ENCODE measurements around the gene MPHOSPH6. TPM values are rescaled to one million over a fixed set of nuclear protein-coding genes. Genes with fewer than 3 reads are reported as not detected.
"Not testable (repeated sequence)": the region's sequence is repeated elsewhere in the genome, so short reads cannot be mapped to it uniquely, and the experiment has no call there.

The MPHOSPH6 gene, protein sequence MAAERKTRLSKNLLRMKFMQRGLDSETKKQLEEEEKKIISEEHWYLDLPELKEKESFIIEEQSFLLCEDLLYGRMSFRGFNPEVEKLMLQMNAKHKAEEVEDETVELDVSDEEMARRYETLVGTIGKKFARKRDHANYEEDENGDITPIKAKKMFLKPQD
- 14.3 and 17.1 TPM in 2 replicates for total RNA-seq

DNA sequence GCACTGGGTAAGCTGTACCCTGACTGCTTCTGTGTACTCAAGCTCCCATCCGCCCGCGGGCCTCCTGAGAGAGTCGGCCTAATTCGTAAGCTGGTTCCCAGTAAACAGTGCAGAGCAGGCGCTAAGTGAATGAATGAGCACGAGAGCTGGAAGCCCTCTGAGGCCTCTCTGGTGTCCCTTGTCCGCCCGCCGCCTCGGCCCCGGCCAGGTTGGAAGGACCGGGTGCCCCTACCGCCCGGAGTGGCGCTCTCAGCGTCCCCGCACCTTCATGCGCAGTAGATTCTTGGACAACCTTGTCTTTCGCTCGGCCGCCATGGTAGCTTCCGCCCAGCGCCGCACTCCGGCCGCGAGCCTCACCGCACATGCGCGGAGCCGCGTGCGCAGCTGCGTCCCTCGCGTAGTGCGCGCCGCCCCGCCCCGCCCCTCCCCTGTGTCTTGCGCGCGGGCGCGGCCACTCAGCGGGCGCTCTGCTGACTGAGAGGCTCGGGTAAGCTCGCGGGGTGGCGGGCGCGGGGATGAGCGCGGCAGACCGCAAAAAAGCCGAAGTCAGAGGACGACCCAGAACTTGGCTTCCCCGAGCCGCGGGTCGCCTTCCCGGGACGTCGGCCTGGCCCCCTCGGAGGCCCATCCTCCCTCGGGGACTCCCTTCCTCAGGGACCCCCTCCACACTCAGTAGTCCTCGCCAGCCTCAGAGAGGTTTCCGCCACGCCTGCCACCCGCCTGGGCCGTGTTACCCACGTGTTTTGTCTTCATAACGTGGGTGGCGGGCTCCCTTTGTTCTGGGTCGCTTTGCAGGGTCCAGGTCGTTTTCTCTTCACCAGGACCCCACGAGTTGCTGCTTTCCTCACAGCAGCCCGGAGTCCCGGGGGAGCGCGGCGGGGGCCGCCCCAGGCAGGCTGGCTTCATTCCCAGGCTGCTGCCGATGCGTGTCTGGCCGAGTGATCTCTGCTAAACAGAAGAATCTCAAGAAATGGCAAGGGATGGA, at the start of gene MPHOSPH6:
TSS of gene MPHOSPH6 (minus strand) at position 364 of the 985 bp plus-strand sequence. CDS start at position 315, 49 bp downstream.
- DNase-seq (ENCODE audit: low read depth in 2 of 2): peak; percentile 75 to 93

DNA sequence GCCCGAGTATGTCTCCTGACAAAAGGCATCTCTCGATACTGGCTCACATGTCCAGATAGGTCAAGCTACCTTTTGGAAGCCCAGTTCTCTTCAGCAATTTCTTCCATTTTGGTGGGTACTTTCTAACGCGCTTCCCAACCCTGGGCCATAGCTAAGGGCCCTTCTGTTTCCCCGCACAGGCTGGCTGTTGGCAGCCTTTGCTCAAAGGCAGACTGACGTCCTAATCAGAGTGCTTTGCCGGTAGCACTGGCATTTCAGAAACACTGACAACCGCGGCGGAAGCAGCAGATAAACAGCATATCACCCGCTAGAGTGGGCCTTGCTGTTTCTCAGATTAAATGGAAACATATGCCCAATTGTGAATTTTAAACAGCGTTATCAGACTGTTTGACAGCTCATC, 49.3 kb upstream of the MPHOSPH6 start:
- DNase-seq (ENCODE audit: low read depth in 2 of 2): no peak

DNA sequence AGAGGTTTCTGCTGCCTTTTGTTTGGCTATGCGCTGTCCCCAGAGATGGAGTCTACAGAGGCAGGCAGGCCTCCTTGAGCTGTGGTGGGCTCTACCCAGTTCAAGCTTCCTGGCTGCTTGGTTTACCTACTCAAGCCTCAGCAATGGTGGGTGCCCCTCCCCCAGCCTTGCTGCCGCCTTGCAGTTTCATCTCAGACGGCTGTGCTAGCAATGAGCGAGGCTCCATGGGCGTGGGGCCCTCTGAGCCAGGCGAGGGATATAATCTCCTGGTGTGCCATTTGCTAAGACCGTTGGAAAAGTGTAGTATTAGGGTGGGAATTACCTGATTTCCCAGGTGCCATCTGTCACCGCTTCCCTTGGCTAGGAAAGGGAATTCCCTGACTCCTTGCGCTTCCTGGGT, 39.3 kb upstream of the MPHOSPH6 start:
- DNase-seq (ENCODE audit: low read depth in 2 of 2): not testable (repeated sequence)

DNA sequence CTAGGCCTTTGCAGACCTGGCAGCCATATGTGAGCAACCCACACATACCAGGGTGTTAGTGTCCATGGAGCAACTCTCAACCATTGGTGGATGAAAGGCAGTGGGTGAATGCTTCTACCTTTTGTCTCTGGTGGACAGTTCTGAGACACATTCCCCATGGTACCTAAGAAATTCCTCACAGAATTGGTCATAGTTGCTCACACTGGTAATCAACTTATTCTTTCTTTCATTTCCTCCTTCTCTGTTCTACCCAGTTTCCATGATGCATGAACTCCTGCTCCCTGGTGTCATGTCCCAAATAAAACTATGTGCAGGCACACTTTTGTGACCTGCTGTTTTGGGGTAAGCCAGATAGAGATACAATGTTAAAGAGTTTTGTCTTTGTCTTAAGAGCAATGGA, 33.2 kb upstream of the MPHOSPH6 start:
- no peak for DNase-seq (ENCODE audit: low read depth in 2 of 2)

DNA sequence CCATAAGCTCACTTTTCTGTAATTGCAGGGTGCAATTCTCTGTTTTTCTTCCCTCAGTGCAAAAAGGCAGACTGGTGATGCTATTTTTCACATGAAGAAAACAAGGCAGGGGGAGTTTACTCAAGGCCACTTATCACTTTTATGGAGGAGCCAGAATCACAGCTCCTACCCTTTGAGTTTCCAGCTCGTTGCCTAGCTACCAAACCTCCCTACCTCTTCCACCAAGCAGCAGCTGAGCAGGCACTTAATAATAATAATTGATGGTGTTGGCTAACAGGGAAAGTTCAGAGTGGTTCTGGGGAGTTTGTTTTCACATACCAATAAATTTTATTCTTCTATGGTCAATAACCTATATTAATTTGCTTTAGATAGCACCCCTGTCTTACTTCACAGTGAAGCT, 31.9 kb upstream of the MPHOSPH6 start:
- no peak for DNase-seq (ENCODE audit: low read depth in 2 of 2)

DNA sequence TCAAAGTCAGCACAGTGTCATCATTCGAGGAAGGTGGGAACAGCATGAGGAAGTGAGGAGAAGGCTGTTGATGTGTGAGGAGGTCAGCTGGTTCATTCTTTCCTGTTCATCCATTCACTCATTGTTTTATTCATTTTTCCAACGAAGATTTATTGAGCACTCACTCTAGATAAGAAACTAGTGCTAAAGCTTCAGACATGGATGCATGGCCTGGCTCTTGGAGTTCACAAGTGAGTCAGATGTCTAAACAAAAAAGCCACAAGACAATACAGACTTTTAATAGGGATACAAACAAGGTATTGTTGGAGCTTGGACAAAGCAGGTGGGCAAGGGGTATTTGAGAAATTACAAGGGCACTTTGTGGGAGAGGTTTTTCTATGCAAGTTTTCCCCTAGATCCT, 31.3 kb upstream of the MPHOSPH6 start:
- DNase-seq (ENCODE audit: low read depth in 2 of 2): peak in 1 of 2 donors; percentile 10

DNA sequence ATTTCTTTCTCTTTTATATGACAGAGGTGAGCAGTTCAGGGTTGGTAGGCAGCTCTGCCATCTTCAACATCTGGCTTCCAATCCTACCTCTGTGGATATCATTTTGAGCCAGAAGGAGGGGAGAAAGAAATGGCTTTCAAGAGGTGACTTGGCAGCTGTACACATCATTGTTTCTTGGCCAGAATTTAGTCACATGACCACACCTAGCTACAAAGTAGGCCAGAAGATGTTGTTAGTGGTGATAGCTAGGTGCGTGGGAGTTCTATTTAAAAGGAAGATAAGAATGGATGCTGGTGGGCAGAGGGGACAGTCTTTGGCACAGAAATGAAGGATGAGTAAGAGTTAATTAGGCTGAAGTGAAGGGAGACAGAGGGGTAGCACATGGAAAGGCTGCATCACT, 29.2 kb upstream of the MPHOSPH6 start:
- no peak for DNase-seq (ENCODE audit: low read depth in 2 of 2)

DNA sequence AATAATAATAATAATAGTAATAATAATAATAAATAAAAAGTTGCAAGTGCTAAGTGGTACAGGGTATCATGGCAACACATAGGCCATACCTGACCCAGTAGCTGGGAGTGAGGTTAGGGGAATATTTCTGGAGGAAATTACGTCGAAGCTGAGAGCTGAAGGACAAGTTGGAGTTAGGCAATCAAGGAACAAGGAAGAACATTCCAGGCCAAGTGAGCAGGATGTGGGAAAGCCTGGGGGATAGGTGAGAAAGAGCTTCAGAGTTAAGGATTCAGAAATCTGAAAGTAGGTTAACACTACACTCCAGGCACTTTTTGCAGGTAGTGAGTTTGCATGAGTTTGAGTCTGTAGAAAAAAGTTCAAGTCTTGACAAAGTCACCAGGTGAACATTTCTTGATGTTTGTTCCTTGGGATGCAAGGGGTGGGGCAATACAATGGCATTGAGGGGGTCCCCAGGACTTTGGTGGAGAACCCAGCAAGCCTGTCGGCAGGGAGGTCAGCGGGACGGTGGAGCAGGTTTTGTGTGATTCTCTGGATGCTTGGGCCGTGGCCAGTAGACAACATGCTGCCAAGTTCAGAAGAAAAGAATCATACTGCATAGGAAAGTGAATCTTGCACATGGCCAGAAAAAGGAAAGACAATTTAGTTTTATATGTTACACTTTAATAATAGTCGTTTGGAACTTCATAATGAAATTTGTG, 27.7 kb upstream of the MPHOSPH6 start:
- no peak for DNase-seq (ENCODE audit: low read depth in 2 of 2)

DNA sequence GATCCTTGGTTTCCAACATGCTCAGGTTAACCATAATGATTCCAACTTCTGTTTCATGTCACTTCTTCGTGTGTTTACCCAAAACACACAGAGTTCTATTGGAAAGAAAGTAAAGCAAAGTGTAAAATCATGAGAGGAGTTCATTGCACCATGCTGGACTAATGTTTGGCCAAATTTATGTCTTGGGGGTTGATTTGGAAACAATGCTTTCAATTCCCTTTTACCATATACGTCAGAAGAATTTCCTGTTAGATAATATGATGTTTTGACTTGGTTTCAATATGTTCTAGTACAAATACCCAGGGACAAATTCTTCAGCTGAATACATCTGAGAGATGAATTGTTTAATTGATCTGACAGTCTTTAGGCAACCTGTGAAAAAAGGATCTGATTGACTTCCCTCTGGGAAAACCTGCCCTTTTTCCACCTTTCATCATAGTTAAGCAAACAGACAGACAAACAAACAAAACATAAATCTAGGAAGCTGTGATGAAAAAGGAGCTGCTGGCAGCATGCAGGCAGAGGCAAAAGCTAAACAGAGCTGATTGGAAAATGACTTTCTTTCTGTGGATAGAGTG, 26.0 kb upstream of the MPHOSPH6 start:
- peak; percentile 61 to 71 for DNase-seq (ENCODE audit: low read depth in 2 of 2)

DNA sequence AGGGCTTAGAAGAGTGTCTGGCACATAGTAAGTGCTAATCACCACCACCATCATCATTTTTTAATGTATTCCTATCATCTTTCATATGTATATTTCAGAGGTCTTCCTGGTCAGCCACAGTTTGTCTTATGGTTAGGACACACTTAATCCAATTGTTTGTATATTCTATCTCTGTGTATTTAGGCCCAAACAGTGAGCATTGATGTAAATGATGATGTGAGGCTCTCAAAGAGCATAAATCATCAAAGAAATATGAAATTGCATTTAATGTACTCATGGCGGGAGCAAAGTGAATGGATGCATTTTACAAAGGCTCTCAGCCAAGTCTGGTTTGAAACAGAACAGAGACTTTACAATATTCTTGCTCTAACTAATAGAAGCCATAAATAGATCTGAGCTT, 24.1 kb upstream of the MPHOSPH6 start:
- DNase-seq (ENCODE audit: low read depth in 2 of 2): no peak

DNA sequence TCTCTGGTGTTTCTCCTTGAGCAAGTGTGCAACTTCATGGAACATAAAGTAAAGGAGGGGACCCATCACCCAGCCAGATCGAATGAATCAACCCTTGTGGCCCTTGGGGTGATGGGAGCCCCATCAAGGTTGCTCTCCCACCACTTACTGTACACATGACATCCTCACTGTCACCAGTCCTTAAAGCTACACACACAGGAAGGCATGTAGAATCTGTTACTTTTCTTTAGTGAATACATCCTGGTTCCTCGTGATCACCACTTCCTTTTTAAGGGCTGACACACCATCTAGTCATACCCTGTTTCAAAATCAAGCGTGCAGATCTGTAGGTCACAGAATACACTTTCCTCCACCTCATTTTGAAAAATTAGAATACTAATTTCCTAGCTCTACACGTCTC, 22.6 kb upstream of the MPHOSPH6 start:
- DNase-seq (ENCODE audit: low read depth in 2 of 2): peak; percentile 82 to 93

DNA sequence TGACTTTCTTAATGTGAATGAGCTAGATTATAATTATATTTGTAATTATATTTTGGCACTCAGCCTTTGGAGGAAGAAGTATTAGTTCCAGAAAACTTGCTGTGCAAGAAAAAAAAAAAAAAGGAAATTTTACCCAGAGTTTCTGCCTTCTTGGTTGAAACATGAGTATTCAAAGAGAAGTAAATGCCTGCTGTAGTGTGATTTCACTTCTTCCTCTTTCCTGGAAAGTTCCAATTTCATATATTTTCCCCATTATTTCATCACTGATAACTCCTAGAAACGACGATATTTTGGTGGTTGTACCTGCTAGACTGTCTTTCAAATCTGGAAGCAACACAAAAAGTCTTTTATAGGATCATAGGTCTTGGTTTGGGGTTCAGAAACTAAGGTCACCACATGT, 20.4 kb upstream of the MPHOSPH6 start:
- DNase-seq (ENCODE audit: low read depth in 2 of 2): no peak

DNA sequence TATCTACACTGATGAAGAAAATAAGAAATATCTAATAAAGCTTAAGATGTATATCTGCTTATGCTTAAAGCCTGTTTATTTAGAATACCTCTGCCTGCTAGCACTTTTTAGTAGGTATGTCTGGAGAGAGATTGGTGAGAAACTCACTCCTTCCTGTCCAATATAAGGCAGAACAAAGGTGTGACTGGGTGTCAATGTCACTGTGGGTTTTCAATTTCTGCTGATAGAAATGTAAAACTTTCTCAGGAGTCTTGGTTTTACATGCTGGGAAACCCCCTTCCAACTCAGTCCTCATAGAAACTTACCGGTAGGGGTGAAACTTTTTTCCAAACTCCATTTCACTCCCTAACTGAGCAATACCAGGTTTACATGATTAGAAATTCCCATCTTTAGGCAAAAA, 17.8 kb upstream of the MPHOSPH6 start:
- DNase-seq (ENCODE audit: low read depth in 2 of 2): no peak

DNA sequence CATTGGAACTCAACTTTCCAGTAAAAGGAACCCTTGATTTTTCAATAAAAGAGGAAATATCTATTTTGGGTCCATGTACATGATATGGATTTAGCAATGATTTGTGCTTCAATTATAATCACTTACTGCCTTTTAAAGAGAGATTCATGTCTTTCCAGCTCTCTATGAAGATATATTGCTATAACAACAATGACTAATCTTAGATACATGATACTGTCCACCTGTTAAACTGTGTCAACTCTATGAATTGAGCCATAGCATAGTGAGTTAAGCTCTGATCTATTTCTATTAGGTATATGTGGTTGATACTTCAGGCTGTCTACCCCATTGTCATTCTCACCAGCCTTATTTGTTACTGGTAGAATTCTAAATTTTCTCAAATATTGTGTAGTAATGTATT, 15.0 kb upstream of the MPHOSPH6 start:
- no peak for DNase-seq (ENCODE audit: low read depth in 2 of 2)

DNA sequence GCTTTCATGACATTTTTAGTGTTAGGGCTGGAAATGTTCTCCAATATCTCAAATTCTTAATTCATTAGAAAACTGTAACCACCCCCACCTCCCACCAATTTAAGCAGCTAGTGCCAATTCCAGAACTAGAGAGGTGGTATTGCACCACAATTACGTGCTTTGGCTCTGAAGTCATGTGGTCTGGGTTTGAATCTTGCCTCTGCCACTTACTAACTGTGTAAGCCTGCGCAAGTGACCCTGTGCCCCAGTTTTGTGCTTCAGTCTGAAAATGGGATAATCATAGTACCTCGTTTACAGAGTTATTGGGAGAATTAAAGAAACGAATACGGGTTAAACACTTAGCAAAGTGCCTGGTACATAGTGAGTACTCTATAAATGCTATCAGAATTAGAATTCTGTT, 14.2 kb upstream of the MPHOSPH6 start:
- no peak for DNase-seq (ENCODE audit: low read depth in 2 of 2)

DNA sequence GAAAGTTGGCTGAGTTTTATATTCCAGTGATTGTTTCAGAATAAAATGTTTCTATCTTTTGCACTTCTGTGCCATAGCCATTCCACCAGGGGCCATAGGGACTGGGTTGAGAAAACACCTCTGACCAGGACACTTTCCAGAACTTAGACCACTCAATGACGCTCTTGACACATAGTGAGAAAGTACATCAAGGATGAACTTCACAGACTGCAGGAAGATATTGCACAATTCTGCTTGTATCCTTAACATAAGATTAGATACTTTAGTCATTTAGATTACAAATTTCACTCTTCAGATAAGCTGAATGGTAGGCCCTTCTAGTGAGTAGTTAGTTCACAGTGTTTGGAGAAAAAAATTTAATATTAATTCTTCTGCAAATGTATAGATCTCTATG, 13.0 kb upstream of the MPHOSPH6 start:
- DNase-seq (ENCODE audit: low read depth in 2 of 2): no peak

DNA sequence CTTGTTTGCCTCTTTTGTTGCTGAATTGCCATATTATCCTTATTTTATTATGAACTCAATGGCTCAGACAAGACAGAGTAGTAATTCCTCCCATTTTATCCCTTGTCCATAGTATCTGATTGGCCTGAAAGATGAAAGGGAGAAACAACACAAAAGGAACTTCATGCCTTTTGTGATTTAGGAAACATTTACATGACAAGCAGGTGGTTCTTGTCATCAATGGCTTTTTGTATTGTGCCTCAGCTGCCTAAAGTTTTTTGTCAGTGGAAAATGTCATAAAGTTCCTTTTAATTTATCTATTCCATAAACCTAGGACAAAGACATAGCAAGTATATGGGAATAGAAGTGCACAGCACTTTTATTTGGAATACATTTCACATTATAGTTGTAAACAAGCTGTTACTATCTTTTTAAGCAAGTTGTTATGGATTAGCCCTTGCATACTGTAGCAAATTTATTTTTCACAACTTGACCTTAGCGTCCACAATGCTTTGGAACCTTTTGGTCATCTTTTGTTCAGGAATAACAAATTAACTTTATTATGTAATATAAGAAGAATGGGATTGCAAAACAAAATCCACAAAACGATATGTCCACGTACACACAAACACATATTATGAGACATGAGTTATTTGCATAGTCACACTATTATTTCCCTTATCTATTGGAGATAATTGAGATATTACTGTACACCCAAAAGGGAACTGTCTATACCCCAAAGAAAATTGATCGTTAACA, 12.4 kb upstream of the MPHOSPH6 start:
- DNase-seq (ENCODE audit: low read depth in 2 of 2): no peak

DNA sequence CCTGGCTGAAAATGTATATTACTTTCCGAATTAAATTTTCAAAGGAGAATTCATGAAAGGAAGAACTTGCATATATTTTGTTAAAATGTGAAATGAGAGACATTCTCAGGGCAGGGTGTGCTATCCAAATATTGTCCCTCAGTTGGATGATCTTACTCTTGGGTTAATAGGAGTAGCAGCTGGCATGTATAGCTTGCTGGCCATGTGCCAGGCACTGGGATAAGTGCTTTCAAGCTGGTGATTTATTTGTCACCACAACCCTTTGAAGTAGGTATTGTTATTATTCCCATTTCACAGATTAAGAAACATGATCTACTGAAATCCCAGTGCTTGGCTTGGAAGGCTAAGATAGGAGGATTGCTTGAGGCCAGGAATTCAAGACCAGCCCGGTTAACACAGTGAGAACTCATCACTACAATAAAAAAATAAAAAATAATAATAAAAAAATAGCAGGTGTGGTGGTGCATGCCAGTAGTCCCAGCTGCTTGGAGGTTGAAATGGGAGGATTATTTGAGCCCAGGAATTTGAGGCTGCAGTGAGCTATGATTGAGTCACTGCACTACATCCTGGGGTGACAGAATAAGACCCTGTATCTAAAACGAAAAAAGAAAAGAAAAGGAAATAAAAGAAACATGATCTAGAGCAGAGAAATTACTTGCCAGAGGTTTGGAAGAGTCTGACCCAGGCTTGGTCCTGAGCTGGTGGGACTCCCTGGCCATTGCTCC, 11.6 kb upstream of the MPHOSPH6 start:
- no peak for DNase-seq (ENCODE audit: low read depth in 2 of 2)

DNA sequence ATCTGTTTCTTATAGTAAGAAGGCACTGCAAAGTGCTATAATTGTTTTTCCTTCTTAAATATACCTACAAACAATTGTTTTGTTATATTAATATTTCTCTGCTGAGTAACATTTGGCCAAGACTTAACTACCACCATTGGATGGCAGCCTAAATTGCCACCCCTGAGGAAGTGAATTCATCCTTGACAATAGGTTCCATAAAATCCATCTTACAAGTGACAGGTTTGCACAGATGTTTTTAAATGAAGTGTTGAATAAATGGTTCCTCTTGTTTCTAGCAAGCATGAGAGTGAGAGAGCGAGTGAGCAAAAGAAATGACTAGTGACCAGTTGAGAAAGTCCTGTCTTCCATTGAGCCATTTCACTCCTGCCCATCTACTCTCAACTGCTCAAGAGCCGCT, 8.3 kb upstream of the MPHOSPH6 start:
- DNase-seq (ENCODE audit: low read depth in 2 of 2): no peak

DNA sequence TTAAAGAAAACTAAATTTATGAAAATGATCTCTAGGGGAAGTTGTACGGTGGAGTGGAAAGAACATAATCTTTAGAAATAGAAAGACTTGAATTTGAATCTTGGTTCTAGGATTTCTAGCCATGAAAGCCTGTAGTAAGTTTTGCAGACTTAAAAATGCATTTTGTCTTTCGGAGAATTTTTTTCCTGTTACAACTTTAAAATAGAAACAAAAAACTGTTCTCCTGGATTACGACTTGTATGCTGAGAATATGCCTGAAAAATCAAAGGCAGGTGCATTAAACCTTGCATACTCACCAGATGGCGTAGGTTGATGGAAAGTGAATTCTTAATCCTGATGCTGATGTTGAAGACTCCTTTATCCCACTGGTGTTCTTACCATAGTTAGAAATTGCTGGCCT, 7.5 kb upstream of the MPHOSPH6 start:
- no peak for DNase-seq (ENCODE audit: low read depth in 2 of 2)

DNA sequence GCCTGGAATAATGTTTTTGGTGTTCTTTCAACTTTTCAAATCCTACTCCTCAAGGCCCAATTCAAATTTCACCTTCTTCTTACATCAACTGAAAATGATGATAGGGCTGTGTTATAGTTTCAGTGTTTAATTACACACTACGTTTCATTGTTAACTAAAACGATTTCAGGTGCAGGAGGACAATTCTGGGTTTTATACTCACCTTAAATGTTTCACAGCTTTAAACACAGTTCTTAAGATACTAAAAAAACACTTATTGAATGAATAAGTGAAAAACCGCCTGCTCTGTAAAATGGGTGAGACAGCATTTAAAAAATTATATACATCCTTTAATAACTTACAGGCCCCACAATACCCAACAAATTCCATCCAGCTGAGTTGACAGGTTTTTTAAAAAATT, 6.2 kb upstream of the MPHOSPH6 start:
- DNase-seq (ENCODE audit: low read depth in 2 of 2): no peak

Data from dermis microvascular lymphatic vessel endothelial cell (primary cell).